H9 (cell line): ENCODE data around the gene MEI4. TPM values are rescaled to one million over a fixed set of nuclear protein-coding genes. Genes with fewer than 3 reads are reported as not detected.

ENCODE experiments used
- DNase-seq: peaks from one replicate; pipeline ENCODE4 v3.0.0-alpha.2; 2017
- H2AFZ ChIP-seq: one replicate; pipeline ENCODE4 v1.6.1; 2013; ENCODE audit warnings: mild to moderate bottlenecking, low read length, control low read depth, moderate library complexity
- H2AK5ac ChIP-seq: 2 replicates; pipeline ENCODE4 v1.6.1; 2013; ENCODE audit warnings: low read length, control low read depth, mixed read lengths; ENCODE audit not compliant: insufficient read length
- H2BK120ac ChIP-seq: one replicate; pipeline ENCODE4 v1.6.1; 2013; ENCODE audit warnings: low read depth, mild to moderate bottlenecking, low read length, control low read depth, inconsistent platforms; ENCODE audit not compliant: poor library complexity, severe bottlenecking
- H2BK12ac ChIP-seq: 2 replicates; pipeline ENCODE4 v1.6.1; 2013; ENCODE audit warnings: low read length, control low read depth, mixed read lengths, low read depth; ENCODE audit not compliant: insufficient read length
- H2BK15ac ChIP-seq: 2 replicates; pipeline ENCODE4 v1.6.1; 2013; ENCODE audit warnings: low read depth, low read length, control low read depth
- H2BK20ac ChIP-seq: one replicate; pipeline ENCODE4 v1.6.1; 2013; ENCODE audit warnings: low read depth, mild to moderate bottlenecking, low read length, control low read depth, inconsistent platforms; ENCODE audit not compliant: poor library complexity, severe bottlenecking
- H2BK5ac ChIP-seq: 2 replicates; pipeline ENCODE4 v1.6.1; 2013; ENCODE audit warnings: low read length, control low read depth, mixed read lengths; ENCODE audit not compliant: insufficient read length
- H3K14ac ChIP-seq: 2 replicates; pipeline ENCODE4 v1.6.1; 2013; ENCODE audit warnings: low read length, control low read depth; ENCODE audit not compliant: insufficient read depth
- H3K18ac ChIP-seq: 2 replicates; pipeline ENCODE4 v1.6.1; 2013; ENCODE audit warnings: low read depth, mild to moderate bottlenecking, mixed read lengths, low read length, control low read depth; ENCODE audit not compliant: insufficient read length
- H3K23ac ChIP-seq: 2 replicates; pipeline ENCODE4 v1.6.1; 2013; ENCODE audit warnings: low read length, control low read depth, mixed read lengths, low read depth; ENCODE audit not compliant: insufficient read length
- H3K23me2 ChIP-seq: 2 replicates; pipeline ENCODE4 v1.6.1; 2013; ENCODE audit warnings: low read depth, mild to moderate bottlenecking, mixed read lengths, low read length, control low read depth; ENCODE audit not compliant: insufficient read length, poor library complexity, severe bottlenecking
- H3K27ac ChIP-seq: 2 replicates; pipeline ENCODE4 v1.5.1; 2013; ENCODE audit warnings: low read length, control low read depth, mixed read lengths, low read depth; ENCODE audit not compliant: insufficient read length
- H3K27me3 ChIP-seq: 2 replicates; pipeline ENCODE4 v1.6.1; 2013; ENCODE audit warnings: low read length, control low read depth, inconsistent platforms; ENCODE audit not compliant: insufficient read depth
- H3K4ac ChIP-seq: 2 replicates; pipeline ENCODE4 v1.6.1; 2013; ENCODE audit warnings: low read depth, mild to moderate bottlenecking, control low read depth, inconsistent platforms, low read length, moderate library complexity
- H3K4me1 ChIP-seq: 2 replicates; pipeline ENCODE4 v1.6.1; 2013; ENCODE audit warnings: low read length, control low read depth, inconsistent platforms; ENCODE audit not compliant: insufficient read depth
- H3K4me2 ChIP-seq: 2 replicates; pipeline ENCODE4 v1.6.1; 2013; ENCODE audit warnings: low read length, control low read depth, mixed read lengths; ENCODE audit not compliant: insufficient read length, insufficient read depth
- H3K56ac ChIP-seq: 2 replicates; pipeline ENCODE4 v1.6.1; 2013; ENCODE audit warnings: low read depth, mild to moderate bottlenecking, mixed read lengths, low read length, control low read depth; ENCODE audit not compliant: insufficient read length
- H3K79me1 ChIP-seq: 2 replicates; pipeline ENCODE4 v1.6.1; 2013; ENCODE audit warnings: low read depth, mild to moderate bottlenecking, moderate library complexity, low read length, control low read depth, inconsistent platforms; ENCODE audit not compliant: insufficient read depth, poor library complexity, severe bottlenecking
- H3K79me2 ChIP-seq: 2 replicates; pipeline ENCODE4 v1.6.1; 2013; ENCODE audit warnings: low read length, control low read depth, inconsistent platforms; ENCODE audit not compliant: insufficient read depth
- H3K9ac ChIP-seq: 2 replicates; pipeline ENCODE4 v1.6.1; 2013; ENCODE audit warnings: low read length, control low read depth, mixed read lengths; ENCODE audit not compliant: insufficient read length; ENCODE audit errors: extremely low read depth
- H3K9me3 ChIP-seq: one replicate; pipeline ENCODE4 v1.6.1; 2013; ENCODE audit warnings: low read depth, low read length, inconsistent platforms; ENCODE audit not compliant: control insufficient read depth
- H3T11ph ChIP-seq: one replicate; pipeline ENCODE4 v1.6.1; 2013; ENCODE audit warnings: mild to moderate bottlenecking, low read length, control low read depth, inconsistent platforms
- H4K20me1 ChIP-seq: one replicate; pipeline ENCODE4 v1.6.1; 2013; ENCODE audit not compliant: control insufficient read depth, insufficient read length, insufficient read depth
- H4K5ac ChIP-seq: 2 replicates; pipeline ENCODE4 v1.6.1; 2013; ENCODE audit warnings: low read depth, mild to moderate bottlenecking, mixed read lengths, low read length, control low read depth; ENCODE audit not compliant: insufficient read length
- H4K8ac ChIP-seq: replicated peaks from 2 replicates; pipeline ENCODE4 v1.6.1; 2013; ENCODE audit warnings: low read length, control low read depth, mixed read lengths, low read depth; ENCODE audit not compliant: insufficient read length
- H4K91ac ChIP-seq: 2 replicates; pipeline ENCODE4 v1.6.1; 2013; ENCODE audit warnings: low read depth, mild to moderate bottlenecking, moderate library complexity, mixed read lengths, low read length, control low read depth; ENCODE audit not compliant: insufficient read length
- H3K27ac Mint-ChIP-seq, 3 experiments: 2 replicates in 2 of 3; 3 replicates in 1 of 3; pipeline ENCODE4 v1.8.0; 2020 to 2021; ENCODE audit warnings: mixed read lengths in 3 of 3, mild to moderate bottlenecking in 1 of 3, moderate library complexity in 1 of 3
- H3K27me3 Mint-ChIP-seq: 2 replicates; pipeline ENCODE4 v1.8.0; 2021; ENCODE audit warnings: low read depth, mild to moderate bottlenecking, moderate library complexity, mixed read lengths
- H3K36me3 Mint-ChIP-seq, 3 experiments: 2 replicates in 2 of 3; 3 replicates in 1 of 3; pipeline ENCODE4 v1.8.0; 2020 to 2021; ENCODE audit warnings: low read depth in 3 of 3, mixed read lengths in 3 of 3; ENCODE audit not compliant: insufficient read depth in 1 of 3
- H3K4me1 Mint-ChIP-seq, 2 experiments: 2 replicates each; pipeline ENCODE4 v1.8.0; 2020; ENCODE audit warnings: mixed read lengths in 2 of 2
- H3K4me3 Mint-ChIP-seq, 2 experiments: 2 replicates in 1 of 2; 3 replicates in 1 of 2; pipeline ENCODE4 v1.8.0; 2020 to 2021; ENCODE audit warnings: mild to moderate bottlenecking in 2 of 2, mixed read lengths in 2 of 2, moderate library complexity in 1 of 2
- H3K9me3 Mint-ChIP-seq, 2 experiments: 2 replicates in 1 of 2; 3 replicates in 1 of 2; pipeline ENCODE4 v1.8.0; 2020; ENCODE audit warnings: mild to moderate bottlenecking in 2 of 2, mixed read lengths in 2 of 2, moderate library complexity in 1 of 2
- WGBS: extraction: QIAGEN DNeasy Blood & Tissue Kit; methylation state at CpG from one replicate; pipeline ENCODE4 v1.1.7; 2013; ENCODE audit warnings: missing lambda C conversion rate, low lambda C conversion rate, mixed read lengths; ENCODE audit not compliant: insufficient read length; ENCODE audit errors: extremely low coverage; 5-methylcytosine and 5-hydroxymethylcytosine counted together
- total RNA-seq: library from RNA; stranded (reverse); gene quantifications from 2 replicates; pipeline ENCODE4 v1.2.1, GENCODE V29; 2021
- TF ChIP-seq, protein P1 (sequence below): fragments of 200-600 bp; sonication (generic); conservative IDR thresholded peaks from 3 replicates; pipeline ENCODE4 v1.8.0; 2021; ENCODE audit warnings: antibody characterized with exemption, mild to moderate bottlenecking

The MEI4 gene
- total RNA-seq, 1 experiment from 2014 or later: 0.55 TPM

DNA sequence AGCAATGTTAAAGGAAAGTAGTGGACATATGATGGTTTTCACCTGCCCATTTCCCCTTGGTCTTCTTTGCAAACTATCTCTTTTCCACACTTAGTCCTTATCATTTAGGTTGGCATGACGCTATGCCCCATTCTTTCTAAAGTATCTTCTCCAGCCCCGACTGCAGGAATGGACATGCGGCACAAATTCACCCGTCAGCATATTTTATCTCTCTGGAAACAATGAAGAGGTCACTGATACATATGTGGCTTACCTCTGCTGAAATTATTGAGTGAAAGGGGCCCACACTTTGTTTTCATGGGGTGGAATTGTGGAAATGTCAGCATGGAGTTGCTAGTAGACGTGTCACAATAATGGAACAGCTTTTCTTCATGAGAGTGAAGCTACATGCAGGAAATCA lies 45.8 kb upstream of the MEI4 start:
- Histone ChIP-seq H3K79me2 (no peaks in the 10 kb centered on the region), H3K9me3 (no peaks in the 10 kb centered on the region), H3K14ac (no peak overlapping the region), H3K18ac (no peak overlapping the region), H3K23me2 (no peaks in the 10 kb centered on the region), H3K23ac (no peak overlapping the region), H2BK15ac (no peak overlapping the region), H3K56ac (no peak overlapping the region), H3K9ac (no peak overlapping the region), H3K4ac (no peak overlapping the region), H2BK5ac (no peak overlapping the region), H2BK12ac (no peak overlapping the region), H4K20me1 (no peaks in the 10 kb centered on the region), H3K4me2 (no peak overlapping the region), H2AK5ac (no peak overlapping the region), H3K27ac (no peak overlapping the region), H3K79me1 (no peaks in the 10 kb centered on the region), H2AFZ (no peak overlapping the region), H4K5ac (no peak overlapping the region), H3T11ph (no peak overlapping the region), H4K91ac (no peak overlapping the region), H3K27me3 (no peaks in the 10 kb centered on the region), H4K8ac (no peak overlapping the region), H2BK20ac (no peak overlapping the region), H2BK120ac (no peak overlapping the region), H3K4me1 (no peaks in the 10 kb centered on the region)
- Mint-ChIP-seq H3K4me3 (no peak overlapping the region), H3K27ac (no peak overlapping the region), H3K4me1 (no peaks in the 10 kb centered on the region), H3K9me3 (peaks cover 3% of the 10 kb centered on the region in 2 experiments; a peak in 3 of 5 replicates), H3K27me3 (no peaks in the 10 kb centered on the region), H3K36me3 (peaks cover 0 to 5% (median 0%) of the 10 kb centered on the region in 3 experiments; a peak in 1 of 7 replicates)
- WGBS: no CpG with 5 or more reads among the region's 5 CpGs
- TF ChIP-seq, protein P1, sequence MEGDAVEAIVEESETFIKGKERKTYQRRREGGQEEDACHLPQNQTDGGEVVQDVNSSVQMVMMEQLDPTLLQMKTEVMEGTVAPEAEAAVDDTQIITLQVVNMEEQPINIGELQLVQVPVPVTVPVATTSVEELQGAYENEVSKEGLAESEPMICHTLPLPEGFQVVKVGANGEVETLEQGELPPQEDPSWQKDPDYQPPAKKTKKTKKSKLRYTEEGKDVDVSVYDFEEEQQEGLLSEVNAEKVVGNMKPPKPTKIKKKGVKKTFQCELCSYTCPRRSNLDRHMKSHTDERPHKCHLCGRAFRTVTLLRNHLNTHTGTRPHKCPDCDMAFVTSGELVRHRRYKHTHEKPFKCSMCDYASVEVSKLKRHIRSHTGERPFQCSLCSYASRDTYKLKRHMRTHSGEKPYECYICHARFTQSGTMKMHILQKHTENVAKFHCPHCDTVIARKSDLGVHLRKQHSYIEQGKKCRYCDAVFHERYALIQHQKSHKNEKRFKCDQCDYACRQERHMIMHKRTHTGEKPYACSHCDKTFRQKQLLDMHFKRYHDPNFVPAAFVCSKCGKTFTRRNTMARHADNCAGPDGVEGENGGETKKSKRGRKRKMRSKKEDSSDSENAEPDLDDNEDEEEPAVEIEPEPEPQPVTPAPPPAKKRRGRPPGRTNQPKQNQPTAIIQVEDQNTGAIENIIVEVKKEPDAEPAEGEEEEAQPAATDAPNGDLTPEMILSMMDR: no peak
- DNase-seq: no peak
